Chondrocyte (in vitro differentiated cells): ENCODE results near the gene RELB. TPM values are rescaled to one million over a fixed set of nuclear protein-coding genes. Genes with fewer than 3 reads are reported as not detected.

Source experiments
- DNase-seq: peaks from one replicate; pipeline ENCODE4 v3.0.0; 2021; ENCODE audit warnings: mixed read lengths, low spot score
- H3K27ac Mint-ChIP-seq: one replicate; pipeline ENCODE4 v1.8.0; 2021; ENCODE audit warnings: mild to moderate bottlenecking, moderate library complexity, mixed read lengths; ENCODE audit not compliant: unreplicated experiment
- H3K27me3 Mint-ChIP-seq: 2 replicates; pipeline ENCODE4 v1.8.0; 2021; ENCODE audit warnings: low read depth, mixed read lengths
- H3K36me3 Mint-ChIP-seq: 2 replicates; pipeline ENCODE4 v1.8.0; 2021; ENCODE audit warnings: low read depth, mixed read lengths
- H3K4me1 Mint-ChIP-seq: 2 replicates; pipeline ENCODE4 v1.8.0; 2021; ENCODE audit warnings: low read depth, mild to moderate bottlenecking, mixed read lengths
- H3K4me3 Mint-ChIP-seq: one replicate; pipeline ENCODE4 v1.8.0; 2021; ENCODE audit warnings: mild to moderate bottlenecking, moderate library complexity, mixed read lengths; ENCODE audit not compliant: unreplicated experiment
- H3K9me3 Mint-ChIP-seq: 2 replicates; pipeline ENCODE4 v1.8.0; 2021; ENCODE audit warnings: low read depth, mixed read lengths
- CTCF ChIP-seq: fragments of 200-600 bp; sonication (generic); IDR thresholded peaks from 2 replicates; pipeline ENCODE4 v1.5.0; 2021; ENCODE audit warnings: antibody characterized with exemption, mild to moderate bottlenecking, moderate library complexity
- total RNA-seq: library from RNA; stranded (reverse); gene quantifications from 3 replicates; pipeline ENCODE4 v1.2.1, GENCODE V29; 2021

Gene RELB
- total RNA-seq, 1 donor from 2014 or later: 11.0 TPM

GRCh38 chr19:44957526-44957925 lies 43.7 kb upstream of the RELB start:
- H3K9me3 Mint-ChIP-seq: no peaks in the 10 kb centered on the region
- TF ChIP-seq CTCF: no peak
- no peak overlapping the region for H3K4me3 Mint-ChIP-seq
- peaks cover 3% of the 10 kb centered on the region for H3K36me3 Mint-ChIP-seq
- no peak for DNase-seq
- H3K27me3 Mint-ChIP-seq: no peaks in the 10 kb centered on the region
- H3K27ac Mint-ChIP-seq: no peak overlapping the region
- peaks cover 41% of the 10 kb centered on the region for H3K4me1 Mint-ChIP-seq

- Mint-ChIP-seq H3K27ac (peak overlapping the region; percentile 30), H3K4me3 (no peak overlapping the region), H3K36me3 (peaks cover 3% of the 10 kb centered on the region), H3K27me3 (no peaks in the 10 kb centered on the region), H3K9me3 (no peaks in the 10 kb centered on the region), H3K4me1 (peaks cover 41% of the 10 kb centered on the region)
- no peak for TF ChIP-seq CTCF
- DNase-seq: no peak
These were observed 43.2 kb upstream of the RELB start for GRCh38 chr19:44958090-44958489.

- TF ChIP-seq CTCF: no peak
- Mint-ChIP-seq H3K9me3 (no peaks in the 10 kb centered on the region), H3K27me3 (no peaks in the 10 kb centered on the region), H3K4me3 (no peak overlapping the region), H3K36me3 (peaks cover 6% of the 10 kb centered on the region), H3K4me1 (peaks cover 32% of the 10 kb centered on the region), H3K27ac (no peak overlapping the region)
- no peak for DNase-seq
These were observed 41.6 kb upstream of the RELB start for GRCh38 chr19:44959691-44960090.

- Mint-ChIP-seq H3K9me3 (no peaks in the 10 kb centered on the region), H3K27me3 (no peaks in the 10 kb centered on the region), H3K4me1 (peaks cover 25% of the 10 kb centered on the region), H3K36me3 (peaks cover 8% of the 10 kb centered on the region), H3K4me3 (no peak overlapping the region), H3K27ac (no peak overlapping the region)
- DNase-seq: no peak
- TF ChIP-seq CTCF: no peak
These were observed 40.1 kb upstream of the RELB start for GRCh38 chr19:44960906-44961728.

- no peaks in the 10 kb centered on the region for H3K9me3 Mint-ChIP-seq
- H3K27me3 Mint-ChIP-seq: no peaks in the 10 kb centered on the region
- peaks cover 8% of the 10 kb centered on the region for H3K36me3 Mint-ChIP-seq
- TF ChIP-seq CTCF: no peak
- no peak overlapping the region for H3K4me3 Mint-ChIP-seq
- no peak for DNase-seq
- H3K4me1 Mint-ChIP-seq: peaks cover 18% of the 10 kb centered on the region
- H3K27ac Mint-ChIP-seq: no peak overlapping the region
These were observed 39.4 kb upstream of the RELB start for GRCh38 chr19:44961821-44962220.
